HG02610 (cell line): ENCODE results near the gene LRRC9.
"Not testable (repeated sequence)": the region's sequence is repeated elsewhere in the genome, so short reads cannot be mapped to it uniquely, and the experiment has no call there.

Experiments used
- ATAC-seq: cut with Tn5 transposase; IDR thresholded peaks from one replicate; pipeline ENCODE4 v1.9.1; 2021; ENCODE audit warnings: mild to moderate bottlenecking, moderate library complexity; ENCODE audit not compliant: unreplicated experiment

The LRRC9 gene

GRCh38 chr14:59919570-59920377, at the start of gene LRRC9:
LRRC9 (plus strand) TSS chr14:59920144.
- no peak for ATAC-seq

- peak; percentile 66 for ATAC-seq
These were observed 49.4 kb upstream of the LRRC9 start, which contains the start of gene RTN1 for GRCh38 chr14:59870277-59871165. RTN1 (minus strand) TSS chr14:59870776; CDS start chr14:59870630, 146 bp downstream.

GRCh38 chr14:59871166-59871495, 48.8 kb upstream of the LRRC9 start:
- ATAC-seq, result peak; percentile 8

GRCh38 chr14:59882957-59883356, 37.0 kb upstream of the LRRC9 start:
- ATAC-seq, result no peak

GRCh38 chr14:59890676-59891075, 29.3 kb upstream of the LRRC9 start:
- no peak for ATAC-seq

GRCh38 chr14:59895721-59896120, 24.2 kb upstream of the LRRC9 start:
- ATAC-seq, result no peak

GRCh38 chr14:59897757-59898383, 22.1 kb upstream of the LRRC9 start:
- no peak for ATAC-seq

- no peak for ATAC-seq
These were observed 19.4 kb upstream of the LRRC9 start for GRCh38 chr14:59900556-59900955.

GRCh38 chr14:59904184-59904583, 15.8 kb upstream of the LRRC9 start:
- ATAC-seq, result no peak

GRCh38 chr14:59905188-59905587, 14.8 kb upstream of the LRRC9 start:
- ATAC-seq, result no peak

- no peak for ATAC-seq
These were observed 7.5 kb upstream of the LRRC9 start for GRCh38 chr14:59912443-59912842.

- no peak for ATAC-seq
These were observed 6.8 kb upstream of the LRRC9 start for GRCh38 chr14:59913187-59913586.

- no peak for ATAC-seq
These were observed 947 bp upstream of the LRRC9 start for GRCh38 chr14:59918824-59919569.

GRCh38 chr14:59920378-59920683, 387 bp downstream of the LRRC9 start:
- ATAC-seq, result no peak

GRCh38 chr14:59925797-59926196, 5.9 kb downstream of the LRRC9 start:
- ATAC-seq, result peak; percentile 59

- ATAC-seq, result peak; percentile 80
These were observed 6.6 kb downstream of the LRRC9 start for GRCh38 chr14:59926534-59926933.

- no peak for ATAC-seq
These were observed 11.3 kb downstream of the LRRC9 start for GRCh38 chr14:59931237-59931636.

GRCh38 chr14:59936145-59936544, 16.2 kb downstream of the LRRC9 start:
- no peak for ATAC-seq

- ATAC-seq, result peak; percentile 93
These were observed 19.9 kb downstream of the LRRC9 start for GRCh38 chr14:59939828-59940227.

- not testable (repeated sequence) for ATAC-seq
These were observed 22.4 kb downstream of the LRRC9 start for GRCh38 chr14:59942296-59942862.

GRCh38 chr14:59944909-59945308, 25.0 kb downstream of the LRRC9 start:
- no peak for ATAC-seq
